Erythroblast (primary cell): ENCODE measurements around the gene MMAB.

Experiments used
- GATA1 ChIP-seq: IDR thresholded peaks from 2 replicates; pipeline ENCODE4 v1.6.1; 2011; ENCODE audit warnings: low read depth, mild to moderate bottlenecking, control low read depth, low read length, moderate library complexity
- POLR2A ChIP-seq: IDR thresholded peaks from 2 replicates; pipeline ENCODE4 v1.6.1; 2011; ENCODE audit warnings: mild to moderate bottlenecking, low read length

GRCh38 chr12:109540526-109541412 is 32.5 kb downstream of the MMAB start:
- TF ChIP-seq POLR2A (no peak), GATA1 (no peak)
